GM12878 (cell line): ENCODE results near the gene ALDH1L2. TPM values are rescaled to one million over a fixed set of nuclear protein-coding genes. Genes with fewer than 3 reads are reported as not detected.

Source experiments
- ATAC-seq: fragments of 200-7000 bp; cut with Tn5 transposase; 3 replicates; pipeline ENCODE4 v1.9.1; 2020; ENCODE audit warnings: mild to moderate bottlenecking, moderate library complexity
- BruUV-seq: library from RNA; stranded (reverse); fragments of 400-500 nt; replicated peaks from 2 replicates; lab custom pipeline; 2021; lab: Mats Ljungman, UMichigan
- CTCF ChIA-PET: fragments of 300-600 bp; sonication (Branson Sonifier 250); formaldehyde crosslinking; extraction: SDS; loops from one replicate; lab custom pipeline; 2021; ENCODE audit warnings: inconsistent platforms; lab: Yijun Ruan, JAX
- POLR2A ChIA-PET: fragments of 350-600 bp; formaldehyde crosslinking; extraction: SDS; loops from one replicate; lab custom pipeline; 2021; ENCODE audit warnings: inconsistent platforms; lab: Charles Lee
- RAD21 ChIA-PET: fragments of 300-600 bp; sonication (Branson Sonifier 250); formaldehyde crosslinking; loops from one replicate; lab custom pipeline; 2023; ENCODE audit warnings: antibody characterized with exemption; ENCODE audit not compliant: unreplicated experiment; lab: Charles Lee
- SMC1A ChIA-PET: fragments of 300-600 bp; sonication (Branson Sonifier 250); formaldehyde crosslinking; loops from one replicate; lab custom pipeline; 2023; ENCODE audit not compliant: unreplicated experiment, uncharacterized antibody; lab: Charles Lee
- DNase-seq: peaks from one replicate; pipeline ENCODE4 v3.0.0-alpha.2; 2011; ENCODE audit warnings: low read depth, low spot score
- FAIRE-seq: peaks from 3 replicates; lab custom pipeline; 2011; peaks lifted over from hg19 to GRCh38; lab: Jason Lieb, UNC
- H2AFZ ChIP-seq: 2 replicates; pipeline ENCODE4 v1.6.0; 2011; ENCODE audit warnings: low read depth, low read length, control low read depth; ENCODE audit not compliant: control insufficient read depth
- H3K27ac ChIP-seq: 2 replicates; pipeline ENCODE4 v1.5.1; 2011; ENCODE audit warnings: control low read depth; ENCODE audit not compliant: control insufficient read depth, insufficient read depth
- H3K27me3 ChIP-seq, 2 experiments: replicated peaks in 1 of 2; 2 replicates each; pipeline versions ENCODE4 v1.6.0 to v1.6.1; 2011; ENCODE audit warnings: low read length in 1 of 2; ENCODE audit not compliant: control insufficient read depth in 2 of 2, insufficient read depth in 2 of 2
- H3K36me3 ChIP-seq, 2 experiments: 2 replicates each; pipeline ENCODE4 v1.5.1; 2011; ENCODE audit warnings: low read length in 1 of 2; ENCODE audit not compliant: control insufficient read depth in 2 of 2, insufficient read depth in 2 of 2
- H3K4me1 ChIP-seq: 2 replicates; pipeline ENCODE4 v1.6.1; 2011; ENCODE audit warnings: mild to moderate bottlenecking, low read length, moderate library complexity, mixed read lengths; ENCODE audit not compliant: control insufficient read depth, insufficient read depth
- H3K4me2 ChIP-seq: 2 replicates; pipeline ENCODE4 v1.6.0; 2011; ENCODE audit warnings: control low read depth; ENCODE audit not compliant: control insufficient read depth, insufficient read depth
- H3K4me3 ChIP-seq: fragments of 200-600 bp; sonication (generic); 2 replicates; pipeline ENCODE4 v1.5.1; 2016
- H3K79me2 ChIP-seq: 2 replicates; pipeline ENCODE4 v1.6.0; 2011; ENCODE audit warnings: low read length; ENCODE audit not compliant: control insufficient read depth, insufficient read depth
- H3K9ac ChIP-seq: 2 replicates; pipeline ENCODE4 v1.8.0; 2011; ENCODE audit warnings: low read length, control low read depth, mixed read lengths; ENCODE audit not compliant: control insufficient read depth, insufficient read depth
- H3K9me3 ChIP-seq: replicated peaks from 3 replicates; pipeline ENCODE4 v1.5.1; 2011; ENCODE audit warnings: mild to moderate bottlenecking, low read length; ENCODE audit not compliant: control insufficient read depth, insufficient read depth
- H4K20me1 ChIP-seq: 2 replicates; pipeline ENCODE4 v1.6.0; 2011; ENCODE audit not compliant: control insufficient read depth, insufficient read depth
- ATF7 ChIP-seq: fragments of 450-650 bp; IDR thresholded peaks from 2 replicates; pipeline ENCODE4 v1.6.1; 2016; ENCODE audit warnings: low read depth, mild to moderate bottlenecking
- CBFB ChIP-seq: IDR thresholded peaks from 2 replicates; pipeline ENCODE4 v1.6.1; 2016; ENCODE audit warnings: antibody characterized with exemption, low read depth
- ETV6 ChIP-seq, 2 experiments: fragments of 450-650 bp in 1 of 2; IDR thresholded peaks in 1 of 2; conservative IDR thresholded peaks in 1 of 2; 2 replicates each; pipeline ENCODE4 v1.6.1; 2014; ENCODE audit warnings: antibody characterized with exemption in 1 of 2, borderline replicate concordance in 1 of 2, low read depth in 1 of 2, mild to moderate bottlenecking in 1 of 2, moderate library complexity in 1 of 2
- IKZF2 ChIP-seq, 2 experiments: fragments of 450-650 bp; IDR thresholded peaks; 2 replicates each; pipeline ENCODE4 v1.6.1; 2017; ENCODE audit warnings: mild to moderate bottlenecking in 2 of 2, moderate library complexity in 2 of 2
- MEF2A ChIP-seq: IDR thresholded peaks from 2 replicates; pipeline ENCODE4 v1.6.1; 2011; ENCODE audit warnings: low read depth, mild to moderate bottlenecking, low read length, moderate library complexity; ENCODE audit not compliant: insufficient read depth
- NR2F1 ChIP-seq: fragments of 450-650 bp; conservative IDR thresholded peaks from 2 replicates; pipeline ENCODE4 v1.6.1; 2017; ENCODE audit warnings: mild to moderate bottlenecking
- PAX8 ChIP-seq: fragments of 450-650 bp; IDR thresholded peaks from 2 replicates; pipeline ENCODE4 v1.6.1; 2017; ENCODE audit warnings: mild to moderate bottlenecking, moderate library complexity
- SRF ChIP-seq, 2 experiments: IDR thresholded peaks; 2 replicates each; pipeline ENCODE4 v1.6.1; 2011; ENCODE audit warnings: low read depth in 2 of 2, low read length in 2 of 2, mild to moderate bottlenecking in 1 of 2, moderate library complexity in 1 of 2
- TCF12 ChIP-seq: IDR thresholded peaks from 2 replicates; pipeline ENCODE4 v1.6.1; 2011; ENCODE audit warnings: low read depth, mild to moderate bottlenecking, low read length
- ZNF207 ChIP-seq: fragments of 450-650 bp; IDR thresholded peaks from 2 replicates; pipeline ENCODE4 v1.6.1; 2014; ENCODE audit warnings: antibody characterized with exemption, mild to moderate bottlenecking, borderline replicate concordance
- WGBS: methylation state at CpG from one replicate; pipeline ENCODE4 v1.1.6; 2016; ENCODE audit warnings: low lambda C conversion rate; ENCODE audit not compliant: insufficient replicate concordance, insufficient coverage; ENCODE audit errors: missing lambda C conversion rate; 5-methylcytosine and 5-hydroxymethylcytosine counted together
- in situ Hi-C: fragments of 300-500 bp; cut with MboI; formaldehyde crosslinking; loops from 9 replicates; pipeline ENCODE4 v1.14.3; 2018; ENCODE audit warnings: mixed read lengths
- intact Hi-C: fragments of 100-400 bp; cut with micrococcal nuclease; formaldehyde crosslinking; loops from one replicate; pipeline ENCODE4 v1.14.2; 2022; ENCODE audit not compliant: unreplicated experiment
- polyA plus RNA-seq, 11 experiments: library from polyadenylated mRNA; depleted of rRNA in 4 of 11; unstranded in 6 of 11; stranded (reverse) in 5 of 11; fragments of >200 nt; fragmentation: Nextera tagmentation in 4 of 11; fragmentation: Illumina TruSeq in 1 of 11; extraction: Ambion mirVana in 4 of 11; extraction: Trizol in 1 of 11; gene quantifications; 1 replicate in 1 of 11; 2 replicates in 10 of 11; pipeline versions ENCODE4 v1.2.1 to v1.2.3, GENCODE V29; 2011 to 2016; ENCODE audit warnings: inconsistent platforms in 2 of 11, missing spikeins in 2 of 11, low read depth in 1 of 11
- total RNA-seq, 4 experiments: library from RNA; depleted of rRNA in 3 of 4; stranded (reverse); fragments of >200 nt in 3 of 4; fragmentation: Illumina TruSeq in 1 of 4; extraction: Trizol in 1 of 4; gene quantifications; 2 replicates each; pipeline versions ENCODE4 v1.2.1 to v1.2.3, GENCODE V29; 2013 to 2021
- TF ChIP-seq, protein P1 (sequence below): IDR thresholded peaks from 2 replicates; pipeline ENCODE4 v1.6.1; 2012; ENCODE audit warnings: mild to moderate bottlenecking, low read depth, low read length
- TF ChIP-seq, protein P2 (sequence below): fragments of 150-350 bp; IDR thresholded peaks from 2 replicates; pipeline ENCODE4 v1.6.1; 2016; ENCODE audit warnings: low read depth, low read length
- TF ChIP-seq, protein P3 (sequence below): fragments of 450-650 bp; IDR thresholded peaks from 2 replicates; pipeline ENCODE4 v1.6.1; 2017; ENCODE audit warnings: mild to moderate bottlenecking, moderate library complexity

The ALDH1L2 gene
- total and polyA plus RNA-seq, 10 of the 15 experiments (the other 5 are each of a cell fraction or from before 2014, with no cell fraction given), result 0.15 to 13.7 (median 8.5) TPM

DNA sequence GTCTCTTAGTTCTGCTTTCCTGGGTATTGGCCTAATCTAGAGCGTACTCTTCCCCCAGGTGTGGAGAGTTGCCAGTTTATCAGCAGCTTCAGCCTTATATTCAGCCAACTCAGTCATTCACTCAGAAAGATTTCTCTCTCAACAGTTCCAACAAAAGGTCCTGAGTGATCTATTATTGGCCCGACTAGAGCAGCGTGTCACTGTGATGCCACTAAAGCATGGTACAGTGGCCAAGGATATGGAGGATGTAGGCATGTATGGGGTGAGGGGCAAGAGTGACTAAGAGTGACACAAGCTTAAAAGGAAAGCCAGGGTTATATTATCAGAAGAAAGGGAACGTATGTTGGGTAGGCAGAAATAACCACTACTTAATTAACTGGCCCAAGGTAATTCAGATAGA, 93.3 kb downstream of the ALDH1L2 start:
- Histone ChIP-seq H3K9ac (no peak overlapping the region), H3K36me3 (peaks cover 2 to 23% of the 10 kb centered on the region in 2 experiments; a peak in 3 of 4 replicates), H3K4me2 (peak overlapping the region; percentile 38; the same call in 1 of the 2 replicates), H3K79me2 (peaks cover 44% of the 10 kb centered on the region), H3K9me3 (peaks cover 6% of the 10 kb centered on the region; the same call in 2 of the 3 replicates), H3K27me3 (no peaks in the 10 kb centered on the region), H4K20me1 (no peaks in the 10 kb centered on the region), H2AFZ (no peak overlapping the region), H3K4me3 (no peak overlapping the region), H3K27ac (no peak overlapping the region), H3K4me1 (peaks cover 5% of the 10 kb centered on the region; the same call in 1 of the 2 replicates)
- no peak for ATAC-seq
- FAIRE-seq, result no peak
- in situ Hi-C loops, result no loop called here
- no TSS peak for BruUV-seq
- CTCF ChIA-PET, result interaction anchor here (1.4 kb wide), 1 partner anchor 32 kb away, joined by 3 read pairs; no protein-coding TSS in a partner anchor
- POLR2A ChIA-PET, result no interaction called here
- no peak for DNase-seq
- SMC1A ChIA-PET, result interaction anchor here (0.6 to 1.0 kb wide), 2 partner anchors 12 to 157 kb away, joined by 3 to 4 read pairs; no protein-coding TSS in a partner anchor
- RAD21 ChIA-PET, result interaction anchor here (0.5 kb wide), 1 partner anchor 105 kb away, joined by 3 read pairs; no protein-coding TSS in a partner anchor
- WGBS, result 80% methylated on average over 4 of the region's 4 CpGs
- intact Hi-C loops, result no loop called here
- TF ChIP-seq TCF12 (no peak), SRF (IDR thresholded peaks at IDR 0.05; ENCODE audit: low read depth in 2 of 2, low read length in 2 of 2) (no peak), MEF2A (no peak), ATF7 (no peak), IKZF2 (IDR thresholded peaks at IDR 0.05) (no peak), CBFB (no peak), PAX8 (no peak), ZNF207 (no peak), NR2F1 (no peak), ETV6 (conservative IDR thresholded peaks at IDR 0.05 in 1 of 2, IDR thresholded peaks at IDR 0.05 in 1 of 2; ENCODE audit: borderline replicate concordance in 1 of 2, low read depth in 1 of 2) (no peak)
- TF ChIP-seq, protein P1, sequence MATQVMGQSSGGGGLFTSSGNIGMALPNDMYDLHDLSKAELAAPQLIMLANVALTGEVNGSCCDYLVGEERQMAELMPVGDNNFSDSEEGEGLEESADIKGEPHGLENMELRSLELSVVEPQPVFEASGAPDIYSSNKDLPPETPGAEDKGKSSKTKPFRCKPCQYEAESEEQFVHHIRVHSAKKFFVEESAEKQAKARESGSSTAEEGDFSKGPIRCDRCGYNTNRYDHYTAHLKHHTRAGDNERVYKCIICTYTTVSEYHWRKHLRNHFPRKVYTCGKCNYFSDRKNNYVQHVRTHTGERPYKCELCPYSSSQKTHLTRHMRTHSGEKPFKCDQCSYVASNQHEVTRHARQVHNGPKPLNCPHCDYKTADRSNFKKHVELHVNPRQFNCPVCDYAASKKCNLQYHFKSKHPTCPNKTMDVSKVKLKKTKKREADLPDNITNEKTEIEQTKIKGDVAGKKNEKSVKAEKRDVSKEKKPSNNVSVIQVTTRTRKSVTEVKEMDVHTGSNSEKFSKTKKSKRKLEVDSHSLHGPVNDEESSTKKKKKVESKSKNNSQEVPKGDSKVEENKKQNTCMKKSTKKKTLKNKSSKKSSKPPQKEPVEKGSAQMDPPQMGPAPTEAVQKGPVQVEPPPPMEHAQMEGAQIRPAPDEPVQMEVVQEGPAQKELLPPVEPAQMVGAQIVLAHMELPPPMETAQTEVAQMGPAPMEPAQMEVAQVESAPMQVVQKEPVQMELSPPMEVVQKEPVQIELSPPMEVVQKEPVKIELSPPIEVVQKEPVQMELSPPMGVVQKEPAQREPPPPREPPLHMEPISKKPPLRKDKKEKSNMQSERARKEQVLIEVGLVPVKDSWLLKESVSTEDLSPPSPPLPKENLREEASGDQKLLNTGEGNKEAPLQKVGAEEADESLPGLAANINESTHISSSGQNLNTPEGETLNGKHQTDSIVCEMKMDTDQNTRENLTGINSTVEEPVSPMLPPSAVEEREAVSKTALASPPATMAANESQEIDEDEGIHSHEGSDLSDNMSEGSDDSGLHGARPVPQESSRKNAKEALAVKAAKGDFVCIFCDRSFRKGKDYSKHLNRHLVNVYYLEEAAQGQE, result no peak
- TF ChIP-seq, protein P2, sequence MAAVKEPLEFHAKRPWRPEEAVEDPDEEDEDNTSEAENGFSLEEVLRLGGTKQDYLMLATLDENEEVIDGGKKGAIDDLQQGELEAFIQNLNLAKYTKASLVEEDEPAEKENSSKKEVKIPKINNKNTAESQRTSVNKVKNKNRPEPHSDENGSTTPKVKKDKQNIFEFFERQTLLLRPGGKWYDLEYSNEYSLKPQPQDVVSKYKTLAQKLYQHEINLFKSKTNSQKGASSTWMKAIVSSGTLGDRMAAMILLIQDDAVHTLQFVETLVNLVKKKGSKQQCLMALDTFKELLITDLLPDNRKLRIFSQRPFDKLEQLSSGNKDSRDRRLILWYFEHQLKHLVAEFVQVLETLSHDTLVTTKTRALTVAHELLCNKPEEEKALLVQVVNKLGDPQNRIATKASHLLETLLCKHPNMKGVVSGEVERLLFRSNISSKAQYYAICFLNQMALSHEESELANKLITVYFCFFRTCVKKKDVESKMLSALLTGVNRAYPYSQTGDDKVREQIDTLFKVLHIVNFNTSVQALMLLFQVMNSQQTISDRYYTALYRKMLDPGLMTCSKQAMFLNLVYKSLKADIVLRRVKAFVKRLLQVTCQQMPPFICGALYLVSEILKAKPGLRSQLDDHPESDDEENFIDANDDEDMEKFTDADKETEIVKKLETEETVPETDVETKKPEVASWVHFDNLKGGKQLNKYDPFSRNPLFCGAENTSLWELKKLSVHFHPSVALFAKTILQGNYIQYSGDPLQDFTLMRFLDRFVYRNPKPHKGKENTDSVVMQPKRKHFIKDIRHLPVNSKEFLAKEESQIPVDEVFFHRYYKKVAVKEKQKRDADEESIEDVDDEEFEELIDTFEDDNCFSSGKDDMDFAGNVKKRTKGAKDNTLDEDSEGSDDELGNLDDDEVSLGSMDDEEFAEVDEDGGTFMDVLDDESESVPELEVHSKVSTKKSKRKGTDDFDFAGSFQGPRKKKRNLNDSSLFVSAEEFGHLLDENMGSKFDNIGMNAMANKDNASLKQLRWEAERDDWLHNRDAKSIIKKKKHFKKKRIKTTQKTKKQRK, result no peak
- TF ChIP-seq, protein P3, sequence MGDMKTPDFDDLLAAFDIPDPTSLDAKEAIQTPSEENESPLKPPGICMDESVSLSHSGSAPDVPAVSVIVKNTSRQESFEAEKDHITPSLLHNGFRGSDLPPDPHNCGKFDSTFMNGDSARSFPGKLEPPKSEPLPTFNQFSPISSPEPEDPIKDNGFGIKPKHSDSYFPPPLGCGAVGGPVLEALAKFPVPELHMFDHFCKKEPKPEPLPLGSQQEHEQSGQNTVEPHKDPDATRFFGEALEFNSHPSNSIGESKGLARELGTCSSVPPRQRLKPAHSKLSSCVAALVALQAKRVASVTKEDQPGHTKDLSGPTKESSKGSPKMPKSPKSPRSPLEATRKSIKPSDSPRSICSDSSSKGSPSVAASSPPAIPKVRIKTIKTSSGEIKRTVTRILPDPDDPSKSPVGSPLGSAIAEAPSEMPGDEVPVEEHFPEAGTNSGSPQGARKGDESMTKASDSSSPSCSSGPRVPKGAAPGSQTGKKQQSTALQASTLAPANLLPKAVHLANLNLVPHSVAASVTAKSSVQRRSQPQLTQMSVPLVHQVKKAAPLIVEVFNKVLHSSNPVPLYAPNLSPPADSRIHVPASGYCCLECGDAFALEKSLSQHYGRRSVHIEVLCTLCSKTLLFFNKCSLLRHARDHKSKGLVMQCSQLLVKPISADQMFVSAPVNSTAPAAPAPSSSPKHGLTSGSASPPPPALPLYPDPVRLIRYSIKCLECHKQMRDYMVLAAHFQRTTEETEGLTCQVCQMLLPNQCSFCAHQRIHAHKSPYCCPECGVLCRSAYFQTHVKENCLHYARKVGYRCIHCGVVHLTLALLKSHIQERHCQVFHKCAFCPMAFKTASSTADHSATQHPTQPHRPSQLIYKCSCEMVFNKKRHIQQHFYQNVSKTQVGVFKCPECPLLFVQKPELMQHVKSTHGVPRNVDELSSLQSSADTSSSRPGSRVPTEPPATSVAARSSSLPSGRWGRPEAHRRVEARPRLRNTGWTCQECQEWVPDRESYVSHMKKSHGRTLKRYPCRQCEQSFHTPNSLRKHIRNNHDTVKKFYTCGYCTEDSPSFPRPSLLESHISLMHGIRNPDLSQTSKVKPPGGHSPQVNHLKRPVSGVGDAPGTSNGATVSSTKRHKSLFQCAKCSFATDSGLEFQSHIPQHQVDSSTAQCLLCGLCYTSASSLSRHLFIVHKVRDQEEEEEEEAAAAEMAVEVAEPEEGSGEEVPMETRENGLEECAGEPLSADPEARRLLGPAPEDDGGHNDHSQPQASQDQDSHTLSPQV, result no peak
